GM18868 (cell line): ENCODE measurements around the gene EML1.

Experiments used
- ATAC-seq: cut with Tn5 transposase; IDR thresholded peaks from one replicate; pipeline ENCODE4 v1.9.1; 2021; ENCODE audit warnings: mild to moderate bottlenecking, moderate library complexity; ENCODE audit not compliant: unreplicated experiment

Gene EML1

GRCh38 chr14:99777951-99778350, 15.3 kb upstream of the EML1 start:
- no peak for ATAC-seq

GRCh38 chr14:99779751-99780150, 13.5 kb upstream of the EML1 start:
- no peak for ATAC-seq

GRCh38 chr14:99780690-99781089, 12.5 kb upstream of the EML1 start:
- no peak for ATAC-seq

- ATAC-seq, result no peak
These were observed 12.1 kb upstream of the EML1 start for GRCh38 chr14:99781091-99781490.

DNA sequence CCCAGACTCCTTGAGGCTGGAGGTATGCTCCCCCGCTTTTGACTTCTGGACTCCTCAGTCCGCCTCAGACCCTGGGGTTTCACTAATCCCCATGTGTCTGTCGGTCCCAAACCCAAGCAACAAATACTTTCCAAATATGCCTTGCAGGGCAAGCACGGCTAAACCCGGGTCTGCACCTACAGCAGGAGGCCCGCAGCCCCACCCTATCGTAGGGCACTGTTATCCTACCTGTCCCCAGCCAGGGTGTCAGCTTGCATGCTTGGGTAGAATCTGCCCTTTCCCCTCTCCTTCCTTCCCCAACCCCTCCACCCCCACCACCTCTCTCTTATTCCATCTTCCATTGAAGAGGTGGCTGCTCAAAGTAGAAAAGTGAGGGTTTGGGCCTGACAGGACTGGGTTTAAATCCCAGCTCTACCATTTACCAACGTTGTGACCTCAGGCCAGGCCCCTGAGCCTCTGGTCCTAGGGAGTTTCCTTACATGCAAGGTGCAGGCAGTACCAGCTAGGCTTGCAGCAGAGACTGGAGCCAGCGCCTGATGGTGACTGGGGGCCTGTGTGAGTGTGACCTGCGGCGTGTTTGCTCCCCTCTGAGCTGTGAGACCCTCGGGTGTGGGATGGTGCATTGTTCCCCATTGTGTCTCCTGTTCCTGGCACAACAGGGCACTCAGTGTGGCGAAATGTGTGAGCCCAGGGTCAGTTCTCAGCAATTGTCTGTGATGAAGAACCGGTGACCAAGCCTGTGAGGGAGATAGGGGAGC, 11.2 kb upstream of the EML1 start:
- no peak for ATAC-seq

DNA sequence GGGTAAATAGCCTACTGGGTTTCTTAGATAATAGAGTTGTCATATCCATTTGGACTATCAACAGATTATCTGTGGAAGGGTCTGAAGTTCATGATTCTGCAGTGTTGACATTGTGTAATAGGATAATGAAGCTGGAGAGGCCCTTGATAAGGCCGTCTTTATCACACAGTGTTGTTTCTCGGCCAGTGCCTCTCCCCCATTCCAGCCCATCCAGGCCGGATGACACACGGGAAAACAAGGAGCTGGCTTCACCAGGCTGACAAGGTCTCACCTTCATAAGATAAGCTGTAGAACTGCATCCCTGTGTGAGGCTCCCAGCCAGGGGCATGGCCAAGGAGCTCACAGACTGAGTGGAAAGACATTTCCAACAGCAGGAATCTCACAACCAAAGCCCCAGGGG, 8.7 kb upstream of the EML1 start:
- no peak for ATAC-seq

- no peak for ATAC-seq
These were observed 7.8 kb upstream of the EML1 start for GRCh38 chr14:99785426-99785825.

DNA sequence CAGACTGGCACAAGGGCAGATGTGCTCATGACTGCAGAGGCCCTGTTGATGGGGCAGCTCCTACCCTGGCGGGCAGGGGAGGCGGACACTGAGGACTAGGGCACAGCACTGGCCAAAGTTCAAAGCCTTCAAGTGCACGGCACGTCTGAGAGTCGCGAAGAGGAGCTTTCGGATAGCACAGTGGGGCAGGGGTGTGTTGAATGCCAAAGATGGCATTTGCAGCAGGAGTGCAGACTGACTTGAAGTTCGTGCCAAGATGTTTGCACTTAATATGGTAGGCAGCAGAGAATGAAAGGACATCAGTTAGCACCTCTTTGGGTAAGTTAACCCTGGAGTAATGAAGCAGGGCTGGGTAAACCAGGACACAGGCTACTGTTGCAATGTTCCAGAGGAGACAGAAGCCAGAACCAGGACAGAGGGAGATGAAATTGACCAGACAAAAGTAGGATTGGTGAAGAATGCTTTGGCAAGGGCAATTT, 6.7 kb upstream of the EML1 start:
- ATAC-seq, result no peak

GRCh38 chr14:99788713-99789112, 4.5 kb upstream of the EML1 start:
- no peak for ATAC-seq

- no peak for ATAC-seq
These were observed 3.6 kb upstream of the EML1 start for GRCh38 chr14:99789581-99789980.

DNA sequence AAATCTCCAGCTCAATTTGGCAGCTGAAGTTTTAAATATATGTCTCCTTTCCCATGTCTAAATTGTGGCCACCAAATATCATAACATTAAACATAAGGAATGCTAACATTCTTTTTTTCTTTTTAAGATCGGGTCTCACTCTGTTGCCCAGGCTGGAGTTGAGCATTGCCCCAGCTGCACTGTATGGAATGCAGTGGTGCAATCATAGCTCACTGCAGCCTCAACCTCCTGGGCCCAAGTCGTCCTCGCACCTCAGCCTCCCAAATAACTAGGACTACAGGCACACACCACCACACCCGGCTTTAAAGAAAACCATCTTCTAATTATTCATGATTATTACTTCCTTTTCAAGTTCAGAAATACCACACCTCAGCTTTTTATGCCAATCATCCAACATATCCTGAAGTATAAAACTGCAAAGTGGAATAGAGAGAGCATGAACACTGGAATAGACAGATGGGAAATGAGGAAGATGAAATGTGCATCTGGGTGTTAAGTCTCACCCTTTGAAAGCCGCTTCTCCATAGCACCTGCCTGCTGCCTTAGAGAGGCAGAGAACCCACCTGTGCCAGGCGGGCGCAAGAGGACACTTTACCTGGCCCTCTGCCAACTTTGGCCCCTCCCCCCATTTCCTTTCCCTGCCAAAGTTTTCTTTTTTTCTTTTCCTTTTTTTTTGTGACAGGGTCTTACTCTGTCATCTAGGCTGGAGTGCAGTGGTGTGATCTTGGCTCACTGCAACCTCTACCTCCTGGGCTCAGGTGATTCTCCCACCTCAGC, 2.8 kb upstream of the EML1 start:
- ATAC-seq, result no peak

- ATAC-seq, result no peak
These were observed 2.2 kb upstream of the EML1 start for GRCh38 chr14:99790978-99791376.

DNA sequence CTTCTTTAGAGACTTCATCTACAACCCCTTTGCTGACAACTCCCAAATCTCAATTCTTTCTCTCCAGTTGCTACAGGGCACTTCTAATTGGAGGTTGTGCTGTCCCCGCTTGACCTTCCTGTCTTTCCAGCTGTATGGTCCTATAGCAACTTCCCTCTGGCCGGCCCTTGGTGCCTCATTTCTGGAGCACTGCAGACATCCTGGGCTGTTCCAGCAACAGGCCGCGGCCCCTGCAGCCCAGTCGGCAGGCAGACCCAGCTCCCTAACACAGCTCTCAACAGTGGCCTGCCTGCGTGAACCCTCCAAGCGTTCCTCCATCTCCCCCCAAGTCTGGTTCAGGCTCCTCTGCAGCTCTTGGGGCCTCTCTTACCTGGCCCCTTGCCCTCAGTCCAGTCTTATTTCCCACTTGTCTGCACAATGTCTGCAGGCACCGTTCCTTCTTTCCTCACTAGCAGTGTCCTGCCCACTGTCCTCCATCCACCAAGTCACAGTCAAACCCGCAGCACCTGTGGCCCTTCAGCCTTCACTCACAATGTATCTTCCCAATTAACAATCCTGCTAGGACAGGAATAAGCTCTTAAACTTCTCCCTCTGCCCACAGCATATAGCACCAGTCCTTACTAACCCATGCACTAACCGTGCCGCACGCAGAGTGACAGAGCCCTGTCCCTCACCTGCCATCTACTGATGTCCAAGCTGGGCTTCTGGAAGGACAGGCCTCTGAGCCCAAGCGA, 1.6 kb upstream of the EML1 start:
- ATAC-seq, result no peak

- ATAC-seq, result no peak
These were observed 1.0 kb upstream of the EML1 start for GRCh38 chr14:99792210-99792535.

- no peak for ATAC-seq
These were observed 531 bp upstream of the EML1 start for GRCh38 chr14:99792551-99793212.

DNA sequence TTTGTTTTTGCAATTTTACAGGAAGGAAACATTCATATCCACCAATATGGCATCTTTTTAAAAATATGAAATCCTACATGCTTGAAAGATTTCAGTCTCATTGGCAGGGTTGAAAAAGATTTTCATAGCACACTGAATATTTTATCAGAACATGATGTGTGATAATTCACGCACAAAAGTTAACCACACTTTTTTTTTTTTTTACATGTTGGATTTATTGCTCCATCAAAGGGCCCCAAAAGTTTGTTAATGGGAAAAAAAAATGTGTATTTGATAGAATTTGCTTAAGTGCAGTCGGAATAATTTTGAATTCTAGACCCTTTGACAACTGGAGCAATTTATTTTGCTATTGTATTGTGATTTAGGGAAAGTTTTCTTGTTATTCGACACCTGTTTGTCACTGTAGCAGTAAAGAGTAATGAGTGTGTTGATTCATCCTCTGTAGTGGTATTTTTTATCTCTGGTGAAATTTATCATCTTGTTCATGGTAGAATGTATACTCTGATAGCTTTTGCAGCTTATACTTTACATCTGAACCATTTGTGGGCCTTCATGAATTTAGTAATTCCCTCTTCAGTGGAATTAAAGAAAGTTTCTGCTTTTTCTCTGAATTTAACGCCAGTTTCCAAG, 1.1 kb downstream of the EML1 start:
- no peak for ATAC-seq

GRCh38 chr14:99795046-99795445, 1.8 kb downstream of the EML1 start:
- no peak for ATAC-seq

GRCh38 chr14:99797231-99797630, 4.0 kb downstream of the EML1 start:
- ATAC-seq, result no peak

- ATAC-seq, result no peak
These were observed 7.6 kb downstream of the EML1 start for GRCh38 chr14:99800781-99801180.

- ATAC-seq, result no peak
These were observed 9.3 kb downstream of the EML1 start for GRCh38 chr14:99802301-99803105.
